ENCODE results near the gene NRL.

DNA sequence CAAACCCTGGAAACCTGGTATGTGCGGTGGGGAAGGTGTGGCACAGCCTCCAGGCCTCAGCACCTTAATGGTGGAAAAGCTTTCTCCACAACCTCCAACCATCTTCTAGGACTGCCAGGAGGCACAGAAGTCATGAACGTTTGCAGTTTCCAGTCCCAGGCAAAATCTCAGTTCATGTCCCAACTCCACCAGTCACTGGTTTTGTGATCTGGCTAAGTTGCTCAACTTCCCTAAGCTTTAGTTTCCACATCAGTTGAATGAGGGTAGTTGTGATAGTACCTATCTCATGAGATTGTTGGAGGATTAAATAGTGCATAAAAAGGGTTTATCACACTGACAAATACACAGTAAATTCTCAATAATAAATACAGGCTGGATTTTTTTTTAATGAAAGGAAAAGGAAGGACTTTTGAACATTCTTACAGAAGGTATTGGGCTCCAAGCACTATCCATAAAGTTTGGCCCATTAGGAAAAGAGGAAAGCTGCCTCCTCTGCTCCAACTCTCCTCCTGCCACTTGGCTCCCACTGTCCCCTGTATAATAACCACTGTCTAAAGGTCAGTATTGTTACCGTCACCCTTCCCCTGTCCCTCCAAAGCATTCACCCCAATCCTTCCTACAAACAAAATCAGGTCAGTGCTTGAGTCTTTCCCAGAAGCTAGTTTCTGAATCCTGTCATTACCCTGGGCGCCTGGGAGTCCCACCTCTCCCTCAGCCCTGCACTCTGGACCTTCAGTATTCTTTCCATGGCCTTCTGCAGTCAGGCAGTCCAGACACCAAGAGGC lies 14.4 kb downstream of the NRL start:
- no peak for TF ChIP-seq EZH2 (optimal IDR thresholded peaks at IDR 0.05; ENCODE audit: low read depth, low read length)
- no peak for TF ChIP-seq EZH2phosphoT487 (IDR thresholded peaks at IDR 0.05; ENCODE audit: low read length)
- TF ChIP-seq, protein P1, sequence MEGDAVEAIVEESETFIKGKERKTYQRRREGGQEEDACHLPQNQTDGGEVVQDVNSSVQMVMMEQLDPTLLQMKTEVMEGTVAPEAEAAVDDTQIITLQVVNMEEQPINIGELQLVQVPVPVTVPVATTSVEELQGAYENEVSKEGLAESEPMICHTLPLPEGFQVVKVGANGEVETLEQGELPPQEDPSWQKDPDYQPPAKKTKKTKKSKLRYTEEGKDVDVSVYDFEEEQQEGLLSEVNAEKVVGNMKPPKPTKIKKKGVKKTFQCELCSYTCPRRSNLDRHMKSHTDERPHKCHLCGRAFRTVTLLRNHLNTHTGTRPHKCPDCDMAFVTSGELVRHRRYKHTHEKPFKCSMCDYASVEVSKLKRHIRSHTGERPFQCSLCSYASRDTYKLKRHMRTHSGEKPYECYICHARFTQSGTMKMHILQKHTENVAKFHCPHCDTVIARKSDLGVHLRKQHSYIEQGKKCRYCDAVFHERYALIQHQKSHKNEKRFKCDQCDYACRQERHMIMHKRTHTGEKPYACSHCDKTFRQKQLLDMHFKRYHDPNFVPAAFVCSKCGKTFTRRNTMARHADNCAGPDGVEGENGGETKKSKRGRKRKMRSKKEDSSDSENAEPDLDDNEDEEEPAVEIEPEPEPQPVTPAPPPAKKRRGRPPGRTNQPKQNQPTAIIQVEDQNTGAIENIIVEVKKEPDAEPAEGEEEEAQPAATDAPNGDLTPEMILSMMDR (IDR thresholded peaks at IDR 0.05; ENCODE audit: low read length) = no peak

Measured in MM.1S (cell line).